IMR-90 (cell line): ENCODE measurements around the gene PIEZO2. TPM values are rescaled to one million over a fixed set of nuclear protein-coding genes. Genes with fewer than 3 reads are reported as not detected.

Experiments
- ATAC-seq: fragments of 200-7000 bp; cut with Tn5 transposase; 2 replicates; pipeline ENCODE4 v1.9.1; 2020; ENCODE audit warnings: low read depth, mild to moderate bottlenecking, moderate library complexity
- BruUV-seq: library from RNA; stranded (reverse); fragments of 400-500 nt; replicated peaks from 2 replicates; lab custom pipeline; 2021; lab: Mats Ljungman, UMichigan
- CTCF ChIA-PET: fragments of 300-600 bp; formaldehyde crosslinking; extraction: SDS; loops from one replicate; lab custom pipeline; 2021; ENCODE audit warnings: antibody characterized with exemption; lab: Yijun Ruan, JAX
- POLR2A ChIA-PET: fragments of 300-600 bp; sonication (Branson Sonifier 250); formaldehyde crosslinking; loops from one replicate; lab custom pipeline; 2022; ENCODE audit warnings: antibody characterized with exemption; ENCODE audit not compliant: unreplicated experiment; lab: Charles Lee
- DNase-seq: peaks from one replicate; pipeline ENCODE4 v3.0.0; 2013
- H2AFZ ChIP-seq: replicated peaks from 2 replicates; pipeline ENCODE3; 2013; ENCODE audit warnings: low read length, mild to moderate bottlenecking; ENCODE audit not compliant: poor library complexity
- H2AK5ac ChIP-seq: 2 replicates; pipeline ENCODE4 v1.6.1; 2013; ENCODE audit warnings: low read depth, low read length, inconsistent platforms
- H2AK9ac ChIP-seq: replicated peaks from 2 replicates; pipeline ENCODE3; 2013; ENCODE audit warnings: mild to moderate bottlenecking, low read depth, low read length, moderate library complexity; ENCODE audit not compliant: poor library complexity
- H2BK120ac ChIP-seq: 2 replicates; pipeline ENCODE4 v1.6.1; 2013; ENCODE audit warnings: low read depth, low read length, inconsistent platforms
- H2BK15ac ChIP-seq: 3 replicates; pipeline ENCODE4 v1.6.1; 2013; ENCODE audit warnings: low read depth, low read length, inconsistent platforms
- H2BK20ac ChIP-seq: 2 replicates; pipeline ENCODE4 v1.6.1; 2013; ENCODE audit warnings: low read depth, mild to moderate bottlenecking, inconsistent platforms, low read length, moderate library complexity
- H2BK5ac ChIP-seq: 2 replicates; pipeline ENCODE4 v1.6.1; 2013; ENCODE audit warnings: mild to moderate bottlenecking, low read depth, low read length, inconsistent platforms; ENCODE audit not compliant: poor library complexity, severe bottlenecking
- H3K14ac ChIP-seq: replicated peaks from 2 replicates; pipeline ENCODE4 v1.6.1; 2013; ENCODE audit warnings: low read depth, low read length, inconsistent platforms
- H3K18ac ChIP-seq: 2 replicates; pipeline ENCODE4 v1.6.1; 2013; ENCODE audit warnings: low read depth, low read length, control low read depth
- H3K23ac ChIP-seq: 2 replicates; pipeline ENCODE4 v1.6.1; 2013; ENCODE audit warnings: low read depth, low read length, inconsistent platforms
- H3K27ac ChIP-seq: 2 replicates; pipeline ENCODE4 v1.5.1; 2013; ENCODE audit warnings: mild to moderate bottlenecking, control low read depth, low read length; ENCODE audit not compliant: insufficient read depth
- H3K27me3 ChIP-seq: 2 replicates; pipeline ENCODE4 v1.6.1; 2013; ENCODE audit warnings: low read length; ENCODE audit not compliant: control insufficient read depth, insufficient read depth
- H3K36me3 ChIP-seq: 2 replicates; pipeline ENCODE4 v1.6.1; 2013; ENCODE audit warnings: low read length, mixed read lengths; ENCODE audit not compliant: control insufficient read depth, insufficient read depth
- H3K4ac ChIP-seq: 2 replicates; pipeline ENCODE4 v1.6.1; 2013; ENCODE audit warnings: low read depth, low read length, inconsistent platforms
- H3K4me1 ChIP-seq: 2 replicates; pipeline ENCODE4 v1.6.1; 2013; ENCODE audit warnings: low read length, mixed read lengths; ENCODE audit not compliant: control insufficient read depth, insufficient read depth
- H3K4me2 ChIP-seq: 2 replicates; pipeline ENCODE4 v1.6.1; 2013; ENCODE audit warnings: low read depth, mild to moderate bottlenecking, control low read depth, low read length, moderate library complexity
- H3K4me3 ChIP-seq: 2 replicates; pipeline ENCODE4 v1.5.1; 2013; ENCODE audit warnings: low read depth, mild to moderate bottlenecking, control low read depth, low read length, moderate library complexity; ENCODE audit not compliant: insufficient read depth
- H3K56ac ChIP-seq: 2 replicates; pipeline ENCODE4 v1.6.1; 2013; ENCODE audit warnings: low read length, inconsistent platforms; ENCODE audit not compliant: insufficient read depth; ENCODE audit errors: extremely low read depth
- H3K79me1 ChIP-seq, 2 experiments: 2 replicates each; pipeline ENCODE4 v1.6.1; 2013; ENCODE audit warnings: low read length in 2 of 2, inconsistent platforms in 1 of 2, low read depth in 1 of 2
- H3K9ac ChIP-seq: 2 replicates; pipeline ENCODE4 v1.6.1; 2013; ENCODE audit warnings: low read depth, low read length, control low read depth
- H3K9me1 ChIP-seq: 2 replicates; pipeline ENCODE4 v1.6.1; 2013; ENCODE audit warnings: low read length, inconsistent platforms; ENCODE audit not compliant: insufficient read depth
- H3K9me3 ChIP-seq: 2 replicates; pipeline ENCODE4 v1.6.1; 2013; ENCODE audit warnings: low read length; ENCODE audit not compliant: control insufficient read depth, insufficient read depth
- H4K20me1 ChIP-seq: 2 replicates; pipeline ENCODE4 v1.6.1; 2013; ENCODE audit warnings: low read length, inconsistent platforms; ENCODE audit not compliant: insufficient read depth
- H4K5ac ChIP-seq: 2 replicates; pipeline ENCODE4 v1.6.1; 2013; ENCODE audit warnings: mild to moderate bottlenecking, low read depth, low read length, control low read depth
- H4K8ac ChIP-seq, 2 experiments: 2 replicates each; pipeline ENCODE4 v1.6.1; 2013; ENCODE audit warnings: low read depth in 2 of 2, low read length in 2 of 2, control low read depth in 1 of 2, inconsistent platforms in 1 of 2
- H4K91ac ChIP-seq: 2 replicates; pipeline ENCODE4 v1.6.1; 2013; ENCODE audit warnings: low read depth, low read length, inconsistent platforms; ENCODE audit not compliant: insufficient read depth
- CHD1 ChIP-seq: IDR thresholded peaks from 2 replicates; pipeline ENCODE4 v1.6.1; 2012; ENCODE audit warnings: low read depth, low read length, improper control_type of control experiment
- MAZ ChIP-seq: IDR thresholded peaks from 2 replicates; pipeline ENCODE4 v1.6.1; 2012; ENCODE audit warnings: low read depth, mild to moderate bottlenecking, low read length, improper control_type of control experiment, moderate library complexity, borderline replicate concordance
- RCOR1 ChIP-seq: IDR thresholded peaks from 2 replicates; pipeline ENCODE4 v1.6.1; 2012; ENCODE audit warnings: mild to moderate bottlenecking, low read length, improper control_type of control experiment; ENCODE audit not compliant: insufficient replicate concordance
- RFX5 ChIP-seq: IDR thresholded peaks from 2 replicates; pipeline ENCODE4 v1.8.0; 2012; ENCODE audit warnings: low read depth, mild to moderate bottlenecking, low read length, moderate library complexity
- SMC3 ChIP-seq: fragments of 150-350 bp; IDR thresholded peaks from 2 replicates; pipeline ENCODE4 v1.6.1; 2016; ENCODE audit warnings: low read depth, mild to moderate bottlenecking, antibody characterized with exemption, low read length, moderate library complexity
- WGBS, 2 experiments: methylation state at CpG; one replicate each; pipeline versions ENCODE4 v1.1.5 to v1.1.7; 2013; ENCODE audit warnings: missing lambda C conversion rate in 2 of 2; ENCODE audit not compliant: insufficient read length in 1 of 2; ENCODE audit errors: extremely low coverage in 2 of 2; 5-methylcytosine and 5-hydroxymethylcytosine counted together
- dilution Hi-C: fragments of 300-500 bp; cut with HindIII; formaldehyde crosslinking; loops from one replicate; pipeline ENCODE4 v1.14.3; 2018; ENCODE audit warnings: low sequenced_read_pairs; ENCODE audit not compliant: unreplicated experiment
- in situ Hi-C: fragments of 300-500 bp; cut with MboI; formaldehyde crosslinking; loops from 3 replicates; pipeline ENCODE4 v1.14.3; 2019; ENCODE audit warnings: low sequenced_read_pairs, inconsistent platforms, mixed read lengths
- intact Hi-C: fragments of 100-400 bp; cut with micrococcal nuclease; formaldehyde crosslinking; loops from 2 replicates; pipeline ENCODE4 v1.10.0; 2022
- polyA plus RNA-seq, 3 experiments: library from polyadenylated mRNA; depleted of rRNA; stranded (reverse); fragments of >200 nt; gene quantifications; 2 replicates each; pipeline ENCODE4 v1.2.3, GENCODE V29; 2012; ENCODE audit warnings: low replicate concordance in 1 of 3
- total RNA-seq: library from RNA; depleted of rRNA; stranded (reverse); fragments of >200 nt; gene quantifications from 2 replicates; pipeline ENCODE4 v1.2.3, GENCODE V29; 2012
- TF ChIP-seq, protein P1 (sequence below): conservative IDR thresholded peaks from 2 replicates; pipeline ENCODE4 v1.5.1; 2012; ENCODE audit warnings: mild to moderate bottlenecking, low read depth, low read length, improper control_type of control experiment
- TF ChIP-seq, protein P2 (sequence below): fragments of 150-350 bp; IDR thresholded peaks from 2 replicates; pipeline ENCODE4 v1.6.1; 2016; ENCODE audit warnings: low read depth, mild to moderate bottlenecking, low read length, moderate library complexity, borderline replicate concordance

The PIEZO2 gene
- total and polyA plus RNA-seq, 2 of the 4 experiments (the other 2 are of a cell fraction), result 2.4 to 4.1 TPM

DNA sequence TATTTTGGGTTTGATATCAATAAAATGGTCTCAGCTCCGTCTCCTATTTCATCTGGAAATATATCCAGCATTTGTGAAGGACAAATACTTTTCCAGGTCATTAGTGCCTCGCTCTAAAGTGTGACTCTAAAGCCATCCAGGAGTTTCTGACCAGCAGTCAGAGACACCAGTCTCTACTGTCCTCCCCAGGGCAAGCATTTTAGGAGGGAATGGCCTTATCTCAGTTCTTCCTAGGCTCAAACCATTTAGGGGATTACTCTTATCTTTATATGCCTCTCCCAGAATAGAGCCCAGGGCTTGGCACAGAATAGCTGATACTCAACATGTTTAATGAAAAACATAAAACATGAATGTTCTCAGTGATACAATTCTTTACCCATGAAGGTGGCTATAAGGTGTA lies 436.0 kb downstream of the PIEZO2 start:
- Histone ChIP-seq H3K4me3 (no peak overlapping the region), H2AK9ac (no peak overlapping the region), H4K8ac (no peak overlapping the region), H2BK120ac (no peak overlapping the region), H3K36me3 (0 out of 2 replicates have a peak, but pooled peaks cover 3% of the 10 kb centered on the region), H3K4ac (no peak overlapping the region), H3K4me2 (no peak overlapping the region), H3K14ac (no peak overlapping the region), H3K9ac (no peak overlapping the region), H3K9me1 (peaks cover 5% of the 10 kb centered on the region; the same call in 1 of the 2 replicates), H2AK5ac (no peak overlapping the region), H3K4me1 (no peaks in the 10 kb centered on the region; the same call in 1 of the 2 replicates), H3K9me3 (no peaks in the 10 kb centered on the region), H2BK20ac (no peak overlapping the region), H3K56ac (no peak overlapping the region), H3K27ac (no peak overlapping the region), H2AFZ (no peak overlapping the region), H3K27me3 (no peaks in the 10 kb centered on the region), H3K79me1 (no peaks in the 10 kb centered on the region), H3K18ac (no peak overlapping the region), H3K23ac (no peak overlapping the region), H2BK15ac (no peak overlapping the region), H4K20me1 (no peaks in the 10 kb centered on the region), H4K91ac (no peak overlapping the region), H2BK5ac (no peak overlapping the region), H4K5ac (no peak overlapping the region)
- ATAC-seq (no peak), DNase-seq (no peak)
- dilution Hi-C loops, result no loop called here
- TF ChIP-seq SMC3 (no peak), MAZ (no peak), RFX5 (no peak), RCOR1 (no peak), CHD1 (no peak)
- TF ChIP-seq, protein P1, sequence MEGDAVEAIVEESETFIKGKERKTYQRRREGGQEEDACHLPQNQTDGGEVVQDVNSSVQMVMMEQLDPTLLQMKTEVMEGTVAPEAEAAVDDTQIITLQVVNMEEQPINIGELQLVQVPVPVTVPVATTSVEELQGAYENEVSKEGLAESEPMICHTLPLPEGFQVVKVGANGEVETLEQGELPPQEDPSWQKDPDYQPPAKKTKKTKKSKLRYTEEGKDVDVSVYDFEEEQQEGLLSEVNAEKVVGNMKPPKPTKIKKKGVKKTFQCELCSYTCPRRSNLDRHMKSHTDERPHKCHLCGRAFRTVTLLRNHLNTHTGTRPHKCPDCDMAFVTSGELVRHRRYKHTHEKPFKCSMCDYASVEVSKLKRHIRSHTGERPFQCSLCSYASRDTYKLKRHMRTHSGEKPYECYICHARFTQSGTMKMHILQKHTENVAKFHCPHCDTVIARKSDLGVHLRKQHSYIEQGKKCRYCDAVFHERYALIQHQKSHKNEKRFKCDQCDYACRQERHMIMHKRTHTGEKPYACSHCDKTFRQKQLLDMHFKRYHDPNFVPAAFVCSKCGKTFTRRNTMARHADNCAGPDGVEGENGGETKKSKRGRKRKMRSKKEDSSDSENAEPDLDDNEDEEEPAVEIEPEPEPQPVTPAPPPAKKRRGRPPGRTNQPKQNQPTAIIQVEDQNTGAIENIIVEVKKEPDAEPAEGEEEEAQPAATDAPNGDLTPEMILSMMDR, result no peak
- TF ChIP-seq, protein P2, sequence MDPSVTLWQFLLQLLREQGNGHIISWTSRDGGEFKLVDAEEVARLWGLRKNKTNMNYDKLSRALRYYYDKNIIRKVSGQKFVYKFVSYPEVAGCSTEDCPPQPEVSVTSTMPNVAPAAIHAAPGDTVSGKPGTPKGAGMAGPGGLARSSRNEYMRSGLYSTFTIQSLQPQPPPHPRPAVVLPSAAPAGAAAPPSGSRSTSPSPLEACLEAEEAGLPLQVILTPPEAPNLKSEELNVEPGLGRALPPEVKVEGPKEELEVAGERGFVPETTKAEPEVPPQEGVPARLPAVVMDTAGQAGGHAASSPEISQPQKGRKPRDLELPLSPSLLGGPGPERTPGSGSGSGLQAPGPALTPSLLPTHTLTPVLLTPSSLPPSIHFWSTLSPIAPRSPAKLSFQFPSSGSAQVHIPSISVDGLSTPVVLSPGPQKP, result no peak
- WGBS, 2 experiments, result no CpG with 5 or more reads among the region's 2 CpGs
- in situ Hi-C loops, result no loop called here
- CTCF ChIA-PET, result no interaction called here
- POLR2A ChIA-PET, result no interaction called here
- intact Hi-C loops, result no loop called here
- no TSS peak for BruUV-seq
